Ovary (tissue), 9 donors: ENCODE results near the gene ANKRD6. TPM values are rescaled to one million over a fixed set of nuclear protein-coding genes. Genes with fewer than 3 reads are reported as not detected.

ENCODE experiments used
- DNase-seq, 5 donors: peaks; one replicate each; pipeline ENCODE4 v3.0.0-alpha.2; 2019 to 2020
- H3K27ac ChIP-seq, 2 donors: fragments of 200-600 bp; one replicate each; pipeline versions ENCODE4 v1.5.1 to v1.8.0; 2019 to 2022
- H3K27me3 ChIP-seq: fragments of 200-600 bp; one replicate; pipeline ENCODE4 v1.8.0; 2022
- H3K36me3 ChIP-seq: fragments of 200-600 bp; sonication (generic); one replicate; pipeline ENCODE4 v1.5.1; 2019
- H3K4me1 ChIP-seq: one replicate; pipeline ENCODE4 v1.8.1; 2013; ENCODE audit warnings: mild to moderate bottlenecking, moderate library complexity; ENCODE audit not compliant: insufficient read depth
- H3K4me3 ChIP-seq: fragments of 200-600 bp; sonication (generic); one replicate; pipeline ENCODE4 v1.5.1; 2017
- H3K9me3 ChIP-seq, 2 donors: fragments of 200-600 bp in 1 of 2; sonication (generic) in 1 of 2; one replicate each; pipeline versions ENCODE4 v1.5.1 to v1.8.1; 2013 to 2019; ENCODE audit warnings: mild to moderate bottlenecking in 1 of 2, moderate library complexity in 1 of 2
- EP300 ChIP-seq: sonication (generic); formaldehyde crosslinking; IDR thresholded peaks from one replicate; pipeline ENCODE4 v1.6.1; 2017; ENCODE audit warnings: antibody characterized with exemption
- POLR2A ChIP-seq: fragments of 450-650 bp; IDR thresholded peaks from one replicate; pipeline ENCODE4 v1.6.1; 2017; ENCODE audit warnings: antibody characterized with exemption, mild to moderate bottlenecking, moderate library complexity
- WGBS, 3 donors: extraction: QIAGEN DNeasy Blood & Tissue Kit in 1 of 3; methylation state at CpG; one replicate each; pipeline versions ENCODE4 v1.1.5 to v1.1.7; 2013 to 2017; 5-methylcytosine and 5-hydroxymethylcytosine counted together
- intact Hi-C, 4 donors: fragments of 100-400 bp; cut with DNase I; formaldehyde crosslinking; loops; one replicate each; pipeline versions ENCODE4 v1.11.0 to v1.15.1; 2022 to 2023
- polyA plus RNA-seq, 2 donors: library from polyadenylated mRNA; stranded (reverse); fragments of 200-250 nt in 1 of 2; fragments of 350-450 nt in 1 of 2; fragmentation: Illumina TruSeq in 1 of 2; extraction: RNeasy Lipid Tissue Mini Kit (QIAGEN cat#74804) in 1 of 2; gene quantifications; one replicate each; pipeline ENCODE4 v1.2.3, GENCODE V29; 2013 to 2014
- total RNA-seq, 7 donors: library from RNA; depleted of rRNA in 2 of 7; stranded (reverse); fragments of >200 nt in 2 of 7; fragmentation: NEBNext Ultra II Directional in 3 of 7; extraction: Animal tissue kit (Norgen Biotek cat#: 25700) in 3 of 7; gene quantifications; one replicate each; pipeline versions ENCODE4 v1.1.0 to v1.2.4, GENCODE V29; 2016 to 2023
- TF ChIP-seq, protein P1 (sequence below), 3 donors: fragments of 450-650 bp in 2 of 3; fragments of 200-600 bp in 1 of 3; IDR thresholded peaks; one replicate each; pipeline versions ENCODE4 v1.5.1 to v1.8.0; 2016 to 2022; ENCODE audit warnings: antibody characterized with exemption in 3 of 3, mild to moderate bottlenecking in 1 of 3
- donor health status: DM: no; HTN: no; CAD: no; lungs with moderate emphysema.
- donor health status: DM: no; HTN: no; CAD: no.
- donor health status: Bipolar disorder and iron deficiency.
- donor health status: DM: yes; HTN: yes; CAD: no.
- donor health status: DM: no; HTN: no; CAD: no.
- donor health status: DM: yes; HTN: yes; CAD: no.

Gene ANKRD6
- total and polyA plus RNA-seq, 9 donors = 14.7 to 50.1 (median 25.6) TPM

DNA sequence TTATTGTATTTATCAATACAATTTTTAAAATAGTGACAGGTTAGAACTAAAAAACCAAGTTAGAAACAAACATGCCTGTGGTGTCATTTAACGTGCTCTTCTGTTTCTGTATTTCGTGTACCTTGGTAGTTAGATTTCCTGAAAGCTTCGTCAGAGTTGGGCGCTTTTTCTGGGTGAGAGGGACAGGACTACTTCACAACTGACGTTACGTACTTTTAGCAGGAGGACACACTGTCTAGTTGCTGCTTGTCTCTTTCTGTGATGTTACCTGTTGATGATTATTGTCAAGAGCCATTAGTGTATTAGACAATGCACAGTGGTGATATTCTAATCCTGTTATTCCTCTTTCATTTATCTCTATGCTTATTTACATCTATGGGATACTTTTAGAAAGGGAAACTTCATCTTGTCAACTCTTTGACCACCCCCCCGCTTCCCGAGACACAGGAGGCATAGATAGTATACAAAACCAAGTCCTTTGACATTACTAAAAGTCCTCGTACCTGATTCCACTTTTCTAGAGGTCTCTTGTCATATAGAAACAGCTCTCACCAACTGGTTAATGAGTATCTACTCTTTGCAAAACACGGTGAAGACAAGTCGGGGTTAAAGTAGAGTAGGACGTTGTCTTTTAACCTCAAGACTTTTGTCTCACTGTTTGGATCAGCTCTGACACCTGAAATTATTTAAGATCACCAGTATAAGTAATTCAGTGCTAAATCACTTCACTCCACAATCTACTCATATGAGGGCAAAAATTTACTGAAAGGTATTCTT, 109.3 kb downstream of the ANKRD6 start:
- TF ChIP-seq, protein P1, sequence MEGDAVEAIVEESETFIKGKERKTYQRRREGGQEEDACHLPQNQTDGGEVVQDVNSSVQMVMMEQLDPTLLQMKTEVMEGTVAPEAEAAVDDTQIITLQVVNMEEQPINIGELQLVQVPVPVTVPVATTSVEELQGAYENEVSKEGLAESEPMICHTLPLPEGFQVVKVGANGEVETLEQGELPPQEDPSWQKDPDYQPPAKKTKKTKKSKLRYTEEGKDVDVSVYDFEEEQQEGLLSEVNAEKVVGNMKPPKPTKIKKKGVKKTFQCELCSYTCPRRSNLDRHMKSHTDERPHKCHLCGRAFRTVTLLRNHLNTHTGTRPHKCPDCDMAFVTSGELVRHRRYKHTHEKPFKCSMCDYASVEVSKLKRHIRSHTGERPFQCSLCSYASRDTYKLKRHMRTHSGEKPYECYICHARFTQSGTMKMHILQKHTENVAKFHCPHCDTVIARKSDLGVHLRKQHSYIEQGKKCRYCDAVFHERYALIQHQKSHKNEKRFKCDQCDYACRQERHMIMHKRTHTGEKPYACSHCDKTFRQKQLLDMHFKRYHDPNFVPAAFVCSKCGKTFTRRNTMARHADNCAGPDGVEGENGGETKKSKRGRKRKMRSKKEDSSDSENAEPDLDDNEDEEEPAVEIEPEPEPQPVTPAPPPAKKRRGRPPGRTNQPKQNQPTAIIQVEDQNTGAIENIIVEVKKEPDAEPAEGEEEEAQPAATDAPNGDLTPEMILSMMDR (IDR thresholded peaks at IDR 0.05) = no peak
- TF ChIP-seq POLR2A (no peak), EP300 (no peak)
- no peak overlapping the region for H3K4me3 ChIP-seq
- no peak overlapping the region for H3K27ac ChIP-seq
- no peak for DNase-seq
- H3K4me1 ChIP-seq = no peaks in the 10 kb centered on the region
- intact Hi-C loops = no loop called here
- no peaks in the 10 kb centered on the region for H3K9me3 ChIP-seq
- no peaks in the 10 kb centered on the region for H3K27me3 ChIP-seq
- WGBS, 3 donors = 89 to 90% (median 89%) methylated on average over 12 of the region's 12 CpGs
- H3K36me3 ChIP-seq = no peaks in the 10 kb centered on the region

DNA sequence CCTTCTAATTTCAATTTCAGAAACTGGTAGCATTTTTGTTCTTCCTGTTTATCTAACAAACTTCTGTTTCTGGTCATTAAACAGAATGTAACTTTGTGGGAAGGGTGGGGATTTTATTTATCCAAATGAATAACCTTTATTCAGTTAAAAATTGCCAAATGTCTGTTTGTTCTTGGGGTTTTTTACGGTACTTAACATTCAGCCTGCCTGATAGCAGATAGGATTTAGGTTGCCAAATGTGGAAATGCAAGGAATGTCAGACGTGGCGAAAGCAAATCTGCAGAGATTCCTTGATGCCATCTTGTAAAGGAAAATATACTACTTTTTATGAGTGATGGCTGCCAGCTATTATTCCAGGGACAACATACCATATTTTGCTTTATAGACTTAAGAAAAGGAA, 109.9 kb downstream of the ANKRD6 start:
- H3K9me3 ChIP-seq = no peaks in the 10 kb centered on the region
- no peaks in the 10 kb centered on the region for H3K36me3 ChIP-seq
- H3K27ac ChIP-seq = no peak overlapping the region
- WGBS, 3 donors = 34 to 43% (median 42%) methylated on average over 3 of the region's 3 CpGs
- DNase-seq = no peak
- H3K4me1 ChIP-seq = no peaks in the 10 kb centered on the region
- no peaks in the 10 kb centered on the region for H3K27me3 ChIP-seq
- TF ChIP-seq, protein P1 (IDR thresholded peaks at IDR 0.05) = no peak
- TF ChIP-seq EP300 = no peak
- TF ChIP-seq POLR2A = no peak
- intact Hi-C loops = no loop called here
- no peak overlapping the region for H3K4me3 ChIP-seq

DNA sequence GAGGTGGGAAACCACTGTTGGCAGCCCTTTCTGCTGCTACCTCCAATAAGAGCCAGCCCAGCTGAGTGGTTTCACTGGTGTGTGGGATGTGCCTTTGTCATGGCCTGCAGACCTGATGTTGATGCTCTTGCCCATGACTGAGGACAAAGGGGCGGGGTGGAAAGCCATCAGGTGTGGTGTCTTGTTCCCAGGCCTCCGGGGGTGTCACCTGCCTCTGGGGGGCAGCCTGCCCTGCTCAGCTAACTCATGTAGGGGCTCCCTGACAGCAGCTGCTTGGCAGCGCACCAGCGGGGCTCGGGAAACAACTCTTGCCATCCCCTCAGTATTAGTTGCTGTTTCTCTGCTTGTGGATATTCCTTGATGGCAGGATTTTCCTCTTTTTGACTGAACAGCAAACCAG, 114.3 kb downstream of the ANKRD6 start:
- no peak for DNase-seq
- Histone ChIP-seq H3K36me3 (no peaks in the 10 kb centered on the region), H3K27me3 (no peaks in the 10 kb centered on the region), H3K9me3 (no peaks in the 10 kb centered on the region), H3K27ac (no peak overlapping the region), H3K4me3 (no peak overlapping the region), H3K4me1 (peaks cover 3% of the 10 kb centered on the region)
- TF ChIP-seq EP300 (no peak), POLR2A (no peak)
- TF ChIP-seq, protein P1 (IDR thresholded peaks at IDR 0.05) = no peak
- 85 to 91% (median 86%) methylated on average over 5 of the region's 5 CpGs for WGBS, 3 donors
- intact Hi-C loops = no loop called here

DNA sequence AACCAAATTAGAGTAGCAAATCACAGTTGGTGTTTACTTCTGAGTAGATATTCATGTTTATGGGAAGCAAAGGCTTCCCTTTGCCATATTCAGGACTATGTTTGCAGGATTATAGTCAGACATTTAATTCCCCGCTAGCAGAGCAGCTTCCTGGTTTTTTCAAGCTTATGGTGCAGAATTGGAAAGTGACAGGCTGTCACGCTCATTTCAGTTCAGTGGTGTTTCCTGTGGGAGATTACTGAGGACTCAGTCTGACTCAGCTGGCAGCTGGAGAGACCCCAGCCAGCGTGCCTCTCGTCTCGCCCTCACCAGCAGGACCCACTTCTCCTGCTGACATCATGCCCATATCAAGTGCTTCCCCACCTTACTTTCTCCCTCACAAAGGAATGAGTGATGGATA, 120.5 kb downstream of the ANKRD6 start:
- intact Hi-C loops = no loop called here
- TF ChIP-seq EP300 (no peak), POLR2A (no peak)
- TF ChIP-seq, protein P1 (IDR thresholded peaks at IDR 0.05) = no peak
- no peaks in the 10 kb centered on the region for H3K36me3 ChIP-seq
- no peaks in the 10 kb centered on the region for H3K9me3 ChIP-seq
- no peak overlapping the region for H3K4me3 ChIP-seq
- DNase-seq = no peak
- H3K27ac ChIP-seq = no peak overlapping the region
- peaks cover 3% of the 10 kb centered on the region for H3K4me1 ChIP-seq
- WGBS, 3 donors = 94 to 98% (median 95%) methylated on average over 5 of the region's 5 CpGs
- no peaks in the 10 kb centered on the region for H3K27me3 ChIP-seq
